ENCODE measurements around the gene GNAZ. TPM values are rescaled to one million over a fixed set of nuclear protein-coding genes. Genes with fewer than 3 reads are reported as not detected.

GNAZ gene
- total RNA-seq, 1 donor from 2014 or later = 0.20 TPM

Other genes with a start within 250 kb of the GNAZ start
- not detected in 2 replicates for gene IGLL5, start 182.7 kb upstream of the GNAZ start, total RNA-seq
- gene RSPH14, start 71.5 kb downstream of the GNAZ start, total RNA-seq = not detected in 2 replicates
- gene RAB36, start 75.0 kb downstream of the GNAZ start, total RNA-seq = 0.20 and 0.44 TPM in 2 replicates
- gene BCR, start 110.0 kb downstream of the GNAZ start, total RNA-seq = 97.0 and 129 TPM in 2 replicates

All from lung microvascular endothelial cell (primary cell).